HEK293 (cell line): Measurements from ENCODE around the gene PNPLA2.

Source experiments
- CTCF ChIA-PET: fragments of 350-600 bp; formaldehyde crosslinking; extraction: SDS; loops from one replicate; lab custom pipeline; 2021; ENCODE audit warnings: antibody characterized with exemption; lab: Yijun Ruan, JAX
- POLR2A ChIA-PET: fragments of 300-600 bp; formaldehyde crosslinking; extraction: SDS; loops from one replicate; lab custom pipeline; 2020; ENCODE audit warnings: antibody characterized with exemption, inconsistent platforms; lab: Yijun Ruan, JAX
- H3K27ac ChIP-seq: fragments of 200-500 bp; sonication (Bioruptor generic); 2 replicates; pipeline ENCODE4 v1.5.1; 2014; ENCODE audit warnings: low read depth, low read length, control low read depth, inconsistent platforms; ENCODE audit errors: extremely low read depth
- H3K36me3 ChIP-seq, 2 experiments: fragments of 200-500 bp in 1 of 2; sonication (Bioruptor generic) in 1 of 2; 1 replicate in 1 of 2; 2 replicates in 1 of 2; pipeline ENCODE4 v1.5.1; 2014 to 2017; ENCODE audit warnings: inconsistent platforms in 2 of 2, low read length in 2 of 2; ENCODE audit not compliant: control insufficient read depth in 2 of 2, insufficient read depth in 1 of 2
- H3K4me1 ChIP-seq: fragments of 200-500 bp; sonication (Bioruptor generic); 2 replicates; pipeline ENCODE4 v1.5.1; 2014; ENCODE audit warnings: mild to moderate bottlenecking, low read length, inconsistent platforms; ENCODE audit not compliant: control insufficient read depth, insufficient read depth
- H3K4me3 ChIP-seq: 2 replicates; pipeline ENCODE4 v1.5.1; 2011; ENCODE audit warnings: low read depth, mild to moderate bottlenecking, control low read depth, low read length, moderate library complexity
- H3K9me3 ChIP-seq: fragments of 200-500 bp; sonication (Bioruptor generic); 2 replicates; pipeline ENCODE4 v1.5.1; 2014; ENCODE audit warnings: low read depth, low read length, inconsistent platforms; ENCODE audit not compliant: control insufficient read depth, insufficient read depth
- HIC1 ChIP-seq: fragments of 450-650 bp; formaldehyde crosslinking; IDR thresholded peaks from 2 replicates; pipeline ENCODE4 v1.5.1; 2016; ENCODE audit warnings: missing biosample characterization, missing genetic modification characterization
- HOXA7 ChIP-seq: sonication (generic); formaldehyde crosslinking; IDR thresholded peaks from 2 replicates; pipeline ENCODE4 v1.8.1; 2022; ENCODE audit warnings: missing genetic modification reagents, borderline replicate concordance
- KLF17 ChIP-seq: fragments of 450-650 bp; formaldehyde crosslinking; IDR thresholded peaks from 2 replicates; pipeline ENCODE4 v1.5.1; 2016; ENCODE audit warnings: missing biosample characterization, missing genetic modification characterization
- SP3 ChIP-seq: fragments of 450-650 bp; formaldehyde crosslinking; IDR thresholded peaks from 2 replicates; pipeline ENCODE4 v1.5.1; 2016; ENCODE audit warnings: missing biosample characterization, missing genetic modification characterization
- ZBTB48 ChIP-seq: fragments of 450-650 bp; formaldehyde crosslinking; IDR thresholded peaks from 2 replicates; pipeline ENCODE4 v1.5.1; 2016; ENCODE audit warnings: missing biosample characterization, missing genetic modification characterization
- ZEB2 ChIP-seq: fragments of 450-650 bp; formaldehyde crosslinking; IDR thresholded peaks from 2 replicates; pipeline ENCODE4 v1.5.1; 2016; ENCODE audit warnings: missing biosample characterization, missing genetic modification characterization
- ZFP37 ChIP-seq: fragments of 450-650 bp; formaldehyde crosslinking; IDR thresholded peaks from 2 replicates; pipeline ENCODE4 v1.5.1; 2016; ENCODE audit warnings: missing biosample characterization, missing genetic modification characterization
- ZNF10 ChIP-seq: fragments of 450-650 bp; formaldehyde crosslinking; IDR thresholded peaks from 2 replicates; pipeline ENCODE4 v1.5.1; 2017; ENCODE audit warnings: missing biosample characterization, missing genetic modification characterization
- ZNF121 ChIP-seq: fragments of 450-650 bp; formaldehyde crosslinking; IDR thresholded peaks from 2 replicates; pipeline ENCODE4 v1.5.1; 2016; ENCODE audit warnings: missing biosample characterization, missing genetic modification characterization
- ZNF184 ChIP-seq: fragments of 450-650 bp; IDR thresholded peaks from 2 replicates; pipeline ENCODE4 v1.5.1; 2018; ENCODE audit warnings: missing biosample characterization, mild to moderate bottlenecking, missing genetic modification characterization
- ZNF23 ChIP-seq: fragments of 450-650 bp; formaldehyde crosslinking; IDR thresholded peaks from 2 replicates; pipeline ENCODE4 v1.5.1; 2016; ENCODE audit warnings: missing biosample characterization, missing genetic modification characterization, borderline replicate concordance
- ZNF26 ChIP-seq: fragments of 450-650 bp; formaldehyde crosslinking; IDR thresholded peaks from 2 replicates; pipeline ENCODE4 v1.5.1; 2016; ENCODE audit warnings: missing biosample characterization, missing genetic modification characterization
- ZNF350 ChIP-seq: fragments of 450-650 bp; formaldehyde crosslinking; IDR thresholded peaks from 2 replicates; pipeline ENCODE4 v1.5.0; 2017; ENCODE audit warnings: missing biosample characterization, mild to moderate bottlenecking, missing genetic modification characterization
- ZNF354C ChIP-seq: fragments of 450-650 bp; formaldehyde crosslinking; IDR thresholded peaks from 2 replicates; pipeline ENCODE4 v1.5.1; 2016; ENCODE audit warnings: missing biosample characterization, missing genetic modification characterization, low read depth, borderline replicate concordance
- ZNF366 ChIP-seq: fragments of 450-650 bp; formaldehyde crosslinking; conservative IDR thresholded peaks from 2 replicates; pipeline ENCODE4 v1.5.1; 2016; ENCODE audit warnings: missing biosample characterization, missing genetic modification characterization
- ZNF398 ChIP-seq: fragments of 450-650 bp; formaldehyde crosslinking; IDR thresholded peaks from 2 replicates; pipeline ENCODE4 v1.5.1; 2017; ENCODE audit warnings: missing biosample characterization, missing genetic modification characterization
- ZNF433 ChIP-seq: fragments of 450-650 bp; formaldehyde crosslinking; IDR thresholded peaks from 2 replicates; pipeline ENCODE4 v1.5.1; 2016; ENCODE audit warnings: missing biosample characterization, missing genetic modification characterization, low read depth
- ZNF596 ChIP-seq: fragments of 450-650 bp; IDR thresholded peaks from 2 replicates; pipeline ENCODE4 v1.5.0; 2018; ENCODE audit warnings: missing biosample characterization, mild to moderate bottlenecking, missing genetic modification characterization, moderate library complexity
- ZNF600 ChIP-seq: fragments of 450-650 bp; formaldehyde crosslinking; IDR thresholded peaks from 2 replicates; pipeline ENCODE4 v1.5.1; 2016; ENCODE audit warnings: missing biosample characterization, missing genetic modification characterization
- ZNF623 ChIP-seq: fragments of 450-650 bp; formaldehyde crosslinking; IDR thresholded peaks from 2 replicates; pipeline ENCODE4 v1.5.1; 2016; ENCODE audit warnings: missing biosample characterization, missing genetic modification characterization
- ZNF654 ChIP-seq: fragments of 450-650 bp; formaldehyde crosslinking; IDR thresholded peaks from 2 replicates; pipeline ENCODE4 v1.5.1; 2016; ENCODE audit warnings: low read depth, missing biosample characterization, missing genetic modification characterization
- ZNF660 ChIP-seq: fragments of 450-650 bp; IDR thresholded peaks from 2 replicates; pipeline ENCODE4 v1.5.1; 2018; ENCODE audit warnings: missing biosample characterization, mild to moderate bottlenecking, missing genetic modification characterization
- ZNF692 ChIP-seq: fragments of 450-650 bp; formaldehyde crosslinking; IDR thresholded peaks from 2 replicates; pipeline ENCODE4 v1.5.1; 2016; ENCODE audit warnings: missing biosample characterization, missing genetic modification characterization
- ZNF843 ChIP-seq: fragments of 450-650 bp; formaldehyde crosslinking; IDR thresholded peaks from 2 replicates; pipeline ENCODE4 v1.5.1; 2016; ENCODE audit warnings: missing biosample characterization, missing genetic modification characterization
- ZSCAN18 ChIP-seq: fragments of 450-650 bp; formaldehyde crosslinking; IDR thresholded peaks from 2 replicates; pipeline ENCODE4 v1.5.1; 2016; ENCODE audit warnings: missing biosample characterization, missing genetic modification characterization
- TF ChIP-seq, protein P1 (sequence below): fragments of 450-650 bp; formaldehyde crosslinking; IDR thresholded peaks from 2 replicates; pipeline ENCODE4 v1.5.1; 2016; ENCODE audit warnings: missing biosample characterization, missing genetic modification characterization

The PNPLA2 gene

DNA sequence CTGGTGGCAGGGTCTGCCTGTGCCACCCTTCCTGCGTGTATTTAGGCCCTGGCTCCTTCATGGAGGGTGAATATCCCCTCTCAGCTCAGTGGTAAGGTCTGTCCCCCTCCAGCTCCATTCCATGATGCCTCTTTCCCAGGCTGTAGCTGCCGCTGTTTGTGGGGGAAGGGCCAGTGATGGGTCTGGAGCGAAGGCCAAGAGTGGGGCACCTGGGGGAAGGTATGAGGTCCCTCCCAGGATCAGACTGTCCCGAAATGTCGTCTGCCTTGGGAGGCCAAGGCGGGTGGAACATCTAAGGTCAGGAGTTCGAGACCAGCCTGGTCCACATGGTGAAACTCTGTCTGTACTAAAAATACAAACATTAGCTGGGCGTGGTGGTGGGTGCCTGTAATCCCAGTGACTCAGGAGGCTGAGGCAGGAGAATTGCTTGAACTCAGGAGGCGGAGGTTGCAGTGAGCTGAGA, 15.2 kb downstream of the PNPLA2 start:
- Histone ChIP-seq H3K9me3 (no peaks in the 10 kb centered on the region), H3K27ac (peak overlapping the region; percentile 64; the same call in 1 of the 2 replicates), H3K36me3 (peaks cover 0 to 43% of the 10 kb centered on the region in 2 experiments; a peak in 1 of 3 replicates), H3K4me3 (peak overlapping the region; percentile 70), H3K4me1 (no peaks in the 10 kb centered on the region; the same call in 1 of the 2 replicates)
- CTCF ChIA-PET: interaction anchor here (0.7 to 1.0 kb wide), 2 partner anchors 17 to 61 kb away, joined by 3 to 4 read pairs; no protein-coding TSS in a partner anchor
- POLR2A ChIA-PET: interaction anchor here (1.0 to 15.0 kb wide), 4 partner anchors 8 to 37 kb away, joined by 3 to 202 read pairs (median 37); partner anchors contain the start of genes PNPLA2, POLR2L and TSPAN4
- TF ChIP-seq ZNF10 (tag by site-specific recombination) (no peak), ZNF354C (no peak), ZNF843 (tag by site-specific recombination) (no peak), ZNF433 (tag by site-specific recombination) (no peak), HOXA7 (CRISPR knock-in tag) (no peak), SP3 (tag by site-specific recombination) (no peak), ZNF623 (tag by site-specific recombination) (no peak), ZBTB48 (no peak), ZFP37 (tag by site-specific recombination) (no peak), ZSCAN18 (tag by site-specific recombination) (no peak), ZEB2 (tag by site-specific recombination) (no peak), KLF17 (tag by site-specific recombination) (peak; percentile 40; the same call in 1 of the 2 replicates), ZNF692 (tag by site-specific recombination) (no peak), ZNF660 (no peak), ZNF600 (tag by site-specific recombination) (no peak), ZNF121 (tag by site-specific recombination) (no peak), ZNF596 (tag by site-specific recombination) (no peak), ZNF23 (no peak), ZNF398 (tag by site-specific recombination) (peak; percentile 63), ZNF654 (tag by site-specific recombination) (no peak), ZNF26 (tag by site-specific recombination) (no peak), ZNF366 (tag by site-specific recombination) (peak; percentile 22; the same call in 1 of the 2 replicates), ZNF184 (tag by site-specific recombination) (no peak), HIC1 (tag by site-specific recombination) (peak; percentile 41; the same call in 1 of the 2 replicates), ZNF350 (no peak)
- TF ChIP-seq, protein P1, sequence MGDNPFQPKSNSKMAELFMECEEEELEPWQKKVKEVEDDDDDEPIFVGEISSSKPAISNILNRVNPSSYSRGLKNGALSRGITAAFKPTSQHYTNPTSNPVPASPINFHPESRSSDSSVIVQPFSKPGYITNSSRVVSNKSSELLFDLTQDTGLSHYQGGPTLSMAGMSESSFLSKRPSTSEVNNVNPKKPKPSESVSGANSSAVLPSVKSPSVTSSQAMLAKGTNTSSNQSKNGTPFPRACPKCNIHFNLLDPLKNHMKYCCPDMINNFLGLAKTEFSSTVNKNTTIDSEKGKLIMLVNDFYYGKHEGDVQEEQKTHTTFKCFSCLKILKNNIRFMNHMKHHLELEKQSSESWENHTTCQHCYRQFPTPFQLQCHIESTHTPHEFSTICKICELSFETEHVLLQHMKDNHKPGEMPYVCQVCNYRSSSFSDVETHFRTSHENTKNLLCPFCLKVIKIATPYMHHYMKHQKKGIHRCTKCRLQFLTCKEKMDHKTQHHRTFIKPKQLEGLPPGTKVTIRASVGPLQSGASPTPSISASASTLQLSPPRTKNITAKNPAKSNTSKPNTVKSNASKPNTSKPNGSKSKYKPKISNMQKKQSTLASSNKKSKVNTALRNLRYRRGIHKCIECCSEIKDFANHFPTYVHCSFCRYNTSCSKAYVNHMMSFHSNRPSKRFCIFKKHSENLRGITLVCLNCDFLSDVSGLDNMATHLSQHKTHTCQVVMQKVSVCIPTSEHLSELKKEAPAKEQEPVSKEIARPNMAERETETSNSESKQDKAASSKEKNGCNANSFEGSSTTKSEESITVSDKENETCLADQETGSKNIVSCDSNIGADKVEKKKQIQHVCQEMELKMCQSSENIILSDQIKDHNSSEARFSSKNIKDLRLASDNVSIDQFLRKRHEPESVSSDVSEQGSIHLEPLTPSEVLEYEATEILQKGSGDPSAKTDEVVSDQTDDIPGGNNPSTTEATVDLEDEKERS (tag by site-specific recombination): no peak
